Mesodermal cell (in vitro differentiated cells): Measurements from ENCODE around the gene GSTM1. TPM values are rescaled to one million over a fixed set of nuclear protein-coding genes. Genes with fewer than 3 reads are reported as not detected.

Experiments used
- H3K27ac ChIP-seq: 2 replicates; pipeline ENCODE4 v1.7.0; 2013; ENCODE audit warnings: mild to moderate bottlenecking, low read depth, low read length, moderate library complexity; ENCODE audit not compliant: severe bottlenecking
- H3K36me3 ChIP-seq: 2 replicates; pipeline ENCODE4 v1.7.1; 2013; ENCODE audit warnings: mild to moderate bottlenecking, low read length, moderate library complexity; ENCODE audit not compliant: control insufficient read depth, insufficient read depth
- H3K4me1 ChIP-seq: one replicate; pipeline ENCODE4 v1.7.1; 2013; ENCODE audit warnings: mild to moderate bottlenecking, low read length; ENCODE audit not compliant: insufficient read depth, control insufficient read depth, poor library complexity, severe bottlenecking
- H3K4me3 ChIP-seq: 2 replicates; pipeline ENCODE4 v1.7.0; 2013; ENCODE audit warnings: low read length, control low read depth, mild to moderate bottlenecking; ENCODE audit not compliant: insufficient read depth, poor library complexity, severe bottlenecking; ENCODE audit errors: extremely low read depth
- H3K9me3 ChIP-seq: 2 replicates; pipeline ENCODE4 v1.7.1; 2013; ENCODE audit warnings: mild to moderate bottlenecking, low read length, moderate library complexity; ENCODE audit not compliant: control insufficient read depth
- WGBS, 2 experiments: methylation state at CpG; one replicate each; pipeline ENCODE4 v1.1.5; 2013; ENCODE audit warnings: missing lambda C conversion rate in 2 of 2; ENCODE audit not compliant: insufficient coverage in 2 of 2; 5-methylcytosine and 5-hydroxymethylcytosine counted together
- polyA plus RNA-seq, 2 experiments: library from polyadenylated mRNA; stranded (reverse); fragments of 50-300 nt; gene quantifications; one replicate each; pipeline ENCODE4 v1.2.3, GENCODE V29; 2013

Gene GSTM1
- not detected for polyA plus RNA-seq (2013, experiment 1 of 2)
- polyA plus RNA-seq (2013, experiment 2 of 2): not detected

DNA sequence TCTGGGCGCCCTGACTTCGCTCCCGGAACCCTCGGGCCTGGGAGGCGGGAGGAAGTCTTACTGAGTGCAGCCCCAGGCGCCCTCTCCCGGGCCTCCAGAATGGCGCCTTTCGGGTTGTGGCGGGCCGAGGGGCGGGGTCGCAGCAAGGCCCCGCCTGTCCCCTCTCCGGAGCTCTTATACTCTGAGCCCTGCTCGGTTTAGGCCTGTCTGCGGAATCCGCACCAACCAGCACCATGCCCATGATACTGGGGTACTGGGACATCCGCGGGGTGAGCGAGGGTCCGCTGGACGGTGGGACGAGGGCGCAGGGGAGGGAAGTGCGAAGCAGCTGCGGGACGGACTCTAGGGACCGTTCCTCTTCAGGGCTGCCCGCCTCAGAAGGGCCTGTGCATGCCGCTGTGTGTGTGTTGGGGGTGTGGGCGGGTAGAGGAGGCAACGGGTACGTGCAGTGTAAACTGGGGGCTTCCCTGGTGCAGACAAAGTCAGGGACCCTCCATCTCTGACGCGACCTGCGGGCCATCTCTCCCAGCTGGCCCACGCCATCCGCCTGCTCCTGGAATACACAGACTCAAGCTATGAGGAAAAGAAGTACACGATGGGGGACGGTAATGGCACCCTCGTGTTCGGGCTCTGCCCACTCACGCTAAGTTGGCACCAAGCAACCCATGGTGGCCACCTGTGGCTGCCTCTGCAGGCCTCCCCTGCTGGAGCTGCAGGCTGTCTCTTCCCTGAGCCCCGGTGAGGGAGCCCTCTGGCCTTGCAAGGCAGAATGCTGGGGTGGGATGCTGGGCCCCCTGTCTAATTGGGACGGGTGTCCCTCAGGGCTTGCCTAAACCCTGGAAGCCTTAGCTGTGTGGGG lies at the start of gene GSTM1:
Gene GSTM1 (plus strand): TSS at position 177 of the 859 bp plus-strand sequence. CDS start 57 bp downstream, at position 234.
- H3K4me3 ChIP-seq: no peak within 1 kb of the TSS
- no peaks in the 10 kb centered on the region for H3K36me3 ChIP-seq
- H3K9me3 ChIP-seq: no peaks in the 10 kb centered on the region
- H3K27ac ChIP-seq: no peak within 1 kb of the TSS
- H3K4me1 ChIP-seq: no peaks in the 10 kb centered on the region
- no CpG with 5 or more reads among the region's 46 CpGs for WGBS, 2 experiments

- WGBS, 2 experiments: 93 to 95% methylated on average over 5 to 8 of the region's 9 CpGs
- Histone ChIP-seq H3K27ac (no peak overlapping the region), H3K4me1 (peaks cover 9% of the 10 kb centered on the region), H3K36me3 (no peaks in the 10 kb centered on the region), H3K9me3 (no peaks in the 10 kb centered on the region), H3K4me3 (no peak overlapping the region)
Observed at GRCh38 chr1:109639063-109639840, 48.4 kb upstream of the GSTM1 start.

- H3K27ac ChIP-seq: no peak overlapping the region
- H3K9me3 ChIP-seq: no peaks in the 10 kb centered on the region
- H3K4me1 ChIP-seq: peaks cover 9% of the 10 kb centered on the region
- H3K4me3 ChIP-seq: no peak overlapping the region
- 38 to 68% methylated on average over 3 to 6 of the region's 6 CpGs for WGBS, 2 experiments
- no peaks in the 10 kb centered on the region for H3K36me3 ChIP-seq
Observed at GRCh38 chr1:109639841-109640184, 47.8 kb upstream of the GSTM1 start.

GRCh38 chr1:109640285-109640865 lies 47.2 kb upstream of the GSTM1 start:
- Histone ChIP-seq H3K9me3 (no peaks in the 10 kb centered on the region), H3K4me3 (no peak overlapping the region), H3K4me1 (peaks cover 9% of the 10 kb centered on the region), H3K27ac (no peak overlapping the region), H3K36me3 (no peaks in the 10 kb centered on the region)
- WGBS, 2 experiments: 30 to 46% methylated on average over 3 to 4 of the region's 5 CpGs

- WGBS, 2 experiments: 63 to 80% methylated on average over 1 to 2 of the region's 2 CpGs
- Histone ChIP-seq H3K27ac (no peak overlapping the region), H3K4me1 (peaks cover 4% of the 10 kb centered on the region), H3K4me3 (no peak overlapping the region), H3K9me3 (no peaks in the 10 kb centered on the region), H3K36me3 (no peaks in the 10 kb centered on the region)
Observed at GRCh38 chr1:109641078-109641740, 46.4 kb upstream of the GSTM1 start.

GRCh38 chr1:109641861-109642260 lies 45.8 kb upstream of the GSTM1 start:
- Histone ChIP-seq H3K9me3 (no peaks in the 10 kb centered on the region), H3K27ac (no peak overlapping the region), H3K4me1 (no peaks in the 10 kb centered on the region), H3K4me3 (no peak overlapping the region), H3K36me3 (no peaks in the 10 kb centered on the region)
- no CpG with 5 or more reads among the region's 2 CpGs for WGBS, 2 experiments

DNA sequence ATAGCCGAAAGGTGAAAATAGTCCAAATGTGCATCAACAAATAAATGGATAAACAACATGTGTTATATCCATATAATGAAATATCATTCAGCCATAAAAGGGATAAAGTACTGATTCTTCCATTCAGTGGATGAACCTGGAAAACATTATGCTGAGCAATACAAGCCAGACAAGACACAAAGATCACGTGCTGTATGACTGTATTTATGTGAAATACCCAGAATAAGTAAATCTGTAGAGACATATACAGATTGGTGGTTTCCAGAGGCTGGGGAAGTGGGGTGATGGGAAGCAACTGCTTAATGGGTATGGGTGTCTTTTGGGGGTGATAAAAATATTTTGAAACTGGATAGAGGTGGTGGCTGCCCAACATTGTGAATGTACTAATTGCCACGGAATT lies 45.0 kb upstream of the GSTM1 start:
- Histone ChIP-seq H3K9me3 (no peaks in the 10 kb centered on the region), H3K4me3 (no peak overlapping the region)
- 60 to 86% methylated on average over 1 of the region's 3 CpGs for WGBS, 2 experiments

GRCh38 chr1:109643385-109644230 lies 44.0 kb upstream of the GSTM1 start:
- no peak overlapping the region for H3K27ac ChIP-seq
- no peaks in the 10 kb centered on the region for H3K4me1 ChIP-seq
- H3K36me3 ChIP-seq: no peaks in the 10 kb centered on the region
- no peaks in the 10 kb centered on the region for H3K9me3 ChIP-seq
- 46 to 55% methylated on average over 25 to 32 of the region's 32 CpGs for WGBS, 2 experiments
- H3K4me3 ChIP-seq: no peak overlapping the region

More for the DNA sequence above, 45.0 kb upstream of the GSTM1 start:
- H3K4me1 ChIP-seq: no peaks in the 10 kb centered on the region
- H3K36me3 ChIP-seq: no peaks in the 10 kb centered on the region
- H3K27ac ChIP-seq: no peak overlapping the region

GRCh38 chr1:109644670-109645069 lies 42.9 kb upstream of the GSTM1 start:
- no peak overlapping the region for H3K4me3 ChIP-seq
- 96% methylated on average over 4 of the region's 10 CpGs; no CpG with 5 or more reads in 1 of the 2 experiments for WGBS, 2 experiments
- no peaks in the 10 kb centered on the region for H3K9me3 ChIP-seq
- no peaks in the 10 kb centered on the region for H3K36me3 ChIP-seq
- no peak overlapping the region for H3K27ac ChIP-seq
- no peaks in the 10 kb centered on the region for H3K4me1 ChIP-seq
